GM19193 (cell line): ENCODE data around the gene ZBTB5.

ENCODE experiments used
- POLR2A ChIP-seq: IDR thresholded peaks from 4 replicates; pipeline ENCODE4 v1.6.1; 2011; ENCODE audit not compliant: insufficient read depth, insufficient read length; ENCODE audit errors: extremely low read depth

ZBTB5 gene

DNA sequence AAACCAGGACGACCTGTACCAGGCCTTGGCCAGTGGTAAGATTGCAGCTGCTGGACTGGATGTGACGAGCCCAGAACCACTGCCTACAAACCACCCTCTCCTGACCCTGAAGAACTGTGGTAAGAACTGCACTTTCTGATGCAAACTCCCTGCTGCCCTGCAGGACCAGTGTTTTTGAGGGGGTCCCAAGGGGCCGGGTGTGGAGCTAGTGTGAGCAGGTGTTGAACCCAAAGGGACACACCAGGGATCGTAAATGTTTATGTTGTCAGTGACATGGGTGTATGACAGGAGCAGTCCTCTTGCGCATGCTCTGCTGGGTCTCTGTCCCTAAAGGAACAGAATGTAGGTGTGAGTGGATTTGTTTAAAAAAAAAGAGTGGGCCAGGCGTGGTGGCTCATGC lies 33.2 kb downstream of the ZBTB5 start:
- no peak for TF ChIP-seq POLR2A

GRCh38 chr9:37430841-37431597 lies 34.2 kb downstream of the ZBTB5 start:
- no peak for TF ChIP-seq POLR2A

DNA sequence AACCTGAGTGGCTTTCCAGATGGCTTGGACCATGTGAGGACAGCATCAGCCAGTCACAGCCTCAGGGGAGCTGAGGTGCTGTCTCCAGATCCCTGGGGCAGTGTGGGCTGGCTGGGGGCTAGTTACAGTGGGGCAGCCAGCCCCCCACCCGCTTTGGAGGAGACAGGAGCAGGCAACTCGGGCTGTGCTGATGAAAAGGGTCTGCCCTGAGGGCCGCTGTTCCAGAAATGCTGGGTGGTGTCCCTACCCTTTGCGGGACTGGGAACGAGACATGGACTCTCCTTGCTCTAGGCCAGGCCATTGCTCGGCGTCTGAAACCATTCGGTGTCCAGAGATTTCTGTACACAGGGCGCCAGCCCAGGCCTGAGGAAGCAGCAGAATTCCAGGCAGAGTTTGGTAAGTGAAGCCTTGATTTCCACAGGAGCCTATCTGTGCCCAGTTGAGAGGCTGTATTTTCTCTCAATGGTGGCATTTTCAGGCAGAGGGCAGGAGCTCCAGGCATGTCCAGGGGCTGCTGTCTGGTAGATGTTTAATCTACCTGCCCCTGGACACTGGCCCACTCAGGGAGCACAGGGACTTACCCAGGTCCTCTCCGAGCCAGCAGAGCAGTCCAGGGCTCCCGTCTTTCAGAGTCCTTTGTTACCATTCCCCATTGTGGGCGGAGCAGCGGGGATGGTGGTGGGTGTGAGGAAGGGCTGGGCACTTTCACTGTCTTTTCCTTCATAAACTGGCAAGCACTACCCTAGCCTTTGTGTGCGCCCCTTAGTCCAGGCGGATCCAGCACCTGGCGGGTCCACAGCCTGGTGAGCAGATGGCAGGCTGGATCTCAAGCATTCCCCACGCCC lies 35.6 kb downstream of the ZBTB5 start:
- peak; percentile 3 for TF ChIP-seq POLR2A

GRCh38 chr9:37428345-37428744 lies 36.9 kb downstream of the ZBTB5 start:
- TF ChIP-seq POLR2A = no peak

- TF ChIP-seq POLR2A = no peak
These were observed 38.4 kb downstream of the ZBTB5 start for GRCh38 chr9:37426846-37427245.

- no peak for TF ChIP-seq POLR2A
These were observed 39.9 kb downstream of the ZBTB5 start for GRCh38 chr9:37425298-37425752.

DNA sequence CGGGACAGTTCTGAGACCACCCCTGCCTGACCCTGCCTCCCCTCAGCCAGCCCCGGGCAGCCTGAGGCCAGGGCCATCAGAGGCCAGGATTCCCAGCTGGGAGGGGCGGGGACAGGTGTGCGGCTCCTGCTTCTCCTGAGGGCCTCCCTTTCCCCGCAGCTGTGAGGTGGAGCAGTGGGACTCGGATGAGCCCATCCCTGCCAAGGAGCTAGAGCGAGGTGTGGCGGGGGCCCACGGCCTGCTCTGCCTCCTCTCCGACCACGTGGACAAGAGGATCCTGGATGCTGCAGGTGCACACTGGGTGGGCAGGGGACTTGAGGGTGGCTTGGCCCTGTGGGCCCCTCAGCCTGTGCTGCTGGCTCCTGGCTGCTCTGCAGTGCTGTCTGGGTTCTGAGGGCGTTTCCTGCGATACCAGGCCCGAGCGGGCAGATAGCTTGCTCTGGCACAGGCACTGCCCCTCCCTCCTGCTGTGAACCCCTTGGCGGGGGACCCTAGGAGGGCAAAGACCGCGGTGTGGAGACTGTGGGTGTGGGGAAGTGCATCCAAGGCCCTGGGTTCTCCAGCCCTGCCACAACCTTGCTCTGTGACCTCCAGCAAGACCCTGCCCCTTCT lies 40.5 kb downstream of the ZBTB5 start:
- no peak for TF ChIP-seq POLR2A

GRCh38 chr9:37424204-37424685 lies 41.0 kb downstream of the ZBTB5 start:
- TF ChIP-seq POLR2A = no peak

DNA sequence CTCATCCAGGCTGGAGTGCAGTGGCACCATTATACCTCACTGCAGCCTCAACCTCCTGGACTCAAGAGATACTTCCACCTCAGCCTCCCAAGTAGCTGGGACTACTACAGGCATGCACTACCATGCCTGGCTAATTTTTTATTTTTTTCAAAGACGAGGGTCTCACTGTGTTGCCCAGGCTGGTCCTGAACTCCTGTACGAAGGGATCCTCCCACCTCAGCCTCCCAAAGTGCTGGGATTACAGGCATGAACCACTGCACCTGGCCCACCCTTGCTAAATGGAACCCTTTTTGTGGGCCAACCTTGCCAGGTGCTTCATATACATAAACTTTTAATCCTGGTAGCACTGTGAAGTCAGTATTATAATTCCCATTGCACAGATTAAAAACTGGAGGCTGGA lies 41.7 kb downstream of the ZBTB5 start:
- no peak for TF ChIP-seq POLR2A

- TF ChIP-seq POLR2A = peak; percentile 79
These were observed 42.8 kb downstream of the ZBTB5 start, which contains the start of gene GRHPR for GRCh38 chr9:37422289-37423104. Gene GRHPR, plus strand, starts transcription at chr9:37422696. Its CDS starts 55 bp downstream, at chr9:37422751.

DNA sequence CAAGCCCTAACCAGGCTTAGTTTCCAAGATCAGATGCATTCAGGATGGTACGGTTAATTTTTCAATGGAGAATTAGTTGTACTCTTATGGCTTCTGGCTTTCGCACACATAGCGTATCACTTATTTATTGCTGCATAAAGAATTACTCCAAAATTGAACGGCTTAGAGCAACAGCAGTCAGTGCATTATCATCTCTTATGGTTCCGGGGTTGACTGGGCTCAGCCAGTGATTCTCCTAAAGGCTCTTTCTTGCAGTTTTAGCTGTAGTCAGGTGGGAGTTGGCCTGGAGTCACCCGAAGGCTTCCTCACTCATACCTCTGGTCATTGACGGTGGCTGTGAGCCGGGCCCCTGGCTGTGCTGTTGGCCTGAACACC lies 43.3 kb downstream of the ZBTB5 start:
- no peak for TF ChIP-seq POLR2A

GRCh38 chr9:37420271-37421215 lies 44.7 kb downstream of the ZBTB5 start:
- no peak for TF ChIP-seq POLR2A

GRCh38 chr9:37419204-37419603 lies 46.0 kb downstream of the ZBTB5 start:
- TF ChIP-seq POLR2A = no peak
